Measurements from ENCODE around the gene RBM44. TPM values are rescaled to one million over a fixed set of nuclear protein-coding genes. Genes with fewer than 3 reads are reported as not detected.
"Not testable (repeated sequence)": the region's sequence is repeated elsewhere in the genome, so short reads cannot be mapped to it uniquely, and the experiment has no call there.

RBM44 gene
- total RNA-seq, 2 experiments from 2014 or later: 2.8 to 2.9 TPM

- H3K27ac ChIP-seq (ENCODE audit: low read depth in 1 of 2, low read length in 2 of 2): no peak overlapping the region
- POLR2A ChIA-PET: no interaction called here
- Mint-ChIP-seq H3K9me3 (no peaks in the 10 kb centered on the region), H3K36me3 (ENCODE audit: low read depth) (peaks cover 96% of the 10 kb centered on the region), H3K4me3 (no peak overlapping the region), H3K27me3 (no peaks in the 10 kb centered on the region), H3K4me1 (ENCODE audit: low read depth) (peaks cover 12% of the 10 kb centered on the region), H3K27ac (peak overlapping the region; percentile 30)
- intact Hi-C loops (cut with DNase I, micrococcal nuclease): no loop called here
- CTCF ChIA-PET: interaction anchor here (1.8 kb wide), 1 partner anchor 87 kb away, joined by 5 read pairs; no protein-coding TSS in a partner anchor
- H3K4me1 ChIP-seq (ENCODE audit: insufficient read depth, low read length): no peaks in the 10 kb centered on the region
- ATAC-seq (ENCODE audit: poor library complexity) (no peak), DNase-seq (no peak)
- no peaks in the 10 kb centered on the region for H3K27me3 ChIP-seq (ENCODE audit: control insufficient read depth in 1 of 2, insufficient read depth in 2 of 2, low read length in 2 of 2)
- H3K4me3 ChIP-seq (ENCODE audit: low read length): no peak overlapping the region
- H3K9me3 ChIP-seq (ENCODE audit: control insufficient read depth in 1 of 2, insufficient read depth in 1 of 2, low read length in 2 of 2): no peaks in the 10 kb centered on the region
- H3K36me3 ChIP-seq (ENCODE audit: insufficient read depth, low read length): peaks cover 85% of the 10 kb centered on the region
- no peak for TF ChIP-seq CTCF (IDR thresholded peaks at IDR 0.05)
Observed at GRCh38 chr2:237760506-237761502, 37.8 kb upstream of the RBM44 start.

DNA sequence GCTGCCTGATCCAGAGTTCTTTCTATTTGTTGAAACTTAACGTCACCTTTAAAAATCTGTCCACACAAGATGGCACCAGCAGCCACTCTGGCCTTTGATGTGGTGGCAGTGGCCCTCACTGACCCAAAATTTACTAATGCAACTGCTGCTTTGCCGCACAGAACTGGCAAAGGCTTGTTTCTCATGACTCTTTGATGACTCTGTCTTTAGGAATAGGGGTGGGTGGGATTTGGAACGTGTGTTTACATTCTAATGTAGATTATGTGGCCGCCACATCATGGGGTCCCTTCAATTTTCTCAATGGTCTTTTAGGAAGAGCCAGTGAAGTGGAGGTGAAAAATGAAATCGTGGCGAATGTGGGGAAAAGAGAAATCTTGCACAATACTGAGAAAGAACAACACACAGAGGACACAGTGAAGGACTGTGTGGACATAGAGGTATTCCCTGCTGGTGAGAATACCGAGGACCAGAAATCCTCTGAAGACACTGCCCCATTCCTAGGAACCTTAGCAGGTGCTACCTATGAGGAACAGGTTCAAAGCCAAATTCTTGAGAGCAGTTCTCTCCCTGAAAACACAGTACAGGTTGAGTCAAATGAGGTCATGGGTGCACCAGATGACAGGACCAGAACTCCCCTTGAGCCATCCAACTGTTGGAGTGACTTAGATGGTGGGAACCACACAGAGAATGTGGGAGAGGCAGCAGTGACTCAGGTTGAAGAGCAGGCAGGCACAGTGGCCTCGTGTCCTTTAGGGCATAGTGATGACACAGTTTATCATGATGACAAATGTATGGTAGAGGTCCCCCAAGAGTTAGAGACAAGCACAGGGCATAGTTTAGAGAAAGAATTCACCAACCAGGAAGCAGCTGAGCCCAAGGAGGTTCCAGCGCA is 36.0 kb upstream of the RBM44 start:
- Mint-ChIP-seq H3K36me3 (ENCODE audit: low read depth) (peaks cover 96% of the 10 kb centered on the region), H3K27ac (peak overlapping the region; percentile 53), H3K4me1 (ENCODE audit: low read depth) (peaks cover 13% of the 10 kb centered on the region)
- H3K27me3 Mint-ChIP-seq; H3K4me1 ChIP-seq (ENCODE audit: insufficient read depth, low read length); ATAC-seq (ENCODE audit: poor library complexity); H3K4me3 Mint-ChIP-seq; H3K4me3 ChIP-seq (ENCODE audit: low read length); intact Hi-C loops (cut with DNase I, micrococcal nuclease); POLR2A ChIA-PET; H3K27me3 ChIP-seq (ENCODE audit: control insufficient read depth in 1 of 2, insufficient read depth in 2 of 2, low read length in 2 of 2); H3K9me3 Mint-ChIP-seq; H3K9me3 ChIP-seq (ENCODE audit: control insufficient read depth in 1 of 2, insufficient read depth in 1 of 2, low read length in 2 of 2); H3K27ac ChIP-seq (ENCODE audit: low read depth in 1 of 2, low read length in 2 of 2); DNase-seq: not testable (repeated sequence)
- H3K36me3 ChIP-seq (ENCODE audit: insufficient read depth, low read length): peaks cover 81% of the 10 kb centered on the region
- CTCF ChIA-PET: interaction anchor here (1.8 kb wide), 1 partner anchor 89 kb away, joined by 5 read pairs; no protein-coding TSS in a partner anchor

GRCh38 chr2:237763812-237764211 is 34.8 kb upstream of the RBM44 start:
- no peak overlapping the region for H3K4me3 ChIP-seq (ENCODE audit: low read length)
- Mint-ChIP-seq H3K4me1 (ENCODE audit: low read depth) (peaks cover 13% of the 10 kb centered on the region), H3K27me3 (no peaks in the 10 kb centered on the region), H3K4me3 (no peak overlapping the region), H3K9me3 (no peaks in the 10 kb centered on the region), H3K36me3 (ENCODE audit: low read depth) (peaks cover 95% of the 10 kb centered on the region), H3K27ac (peak overlapping the region; percentile 53)
- peaks cover 72% of the 10 kb centered on the region for H3K36me3 ChIP-seq (ENCODE audit: insufficient read depth, low read length)
- intact Hi-C loops (cut with DNase I, micrococcal nuclease): no loop called here
- DNase-seq (no peak), ATAC-seq (ENCODE audit: poor library complexity) (no peak)
- no peaks in the 10 kb centered on the region for H3K27me3 ChIP-seq (ENCODE audit: control insufficient read depth in 1 of 2, insufficient read depth in 2 of 2, low read length in 2 of 2)
- ChIA-PET POLR2A (no interaction called here), CTCF (no interaction called here)
- TF ChIP-seq CTCF (IDR thresholded peaks at IDR 0.05): no peak
- no peaks in the 10 kb centered on the region for H3K9me3 ChIP-seq (ENCODE audit: control insufficient read depth in 1 of 2, insufficient read depth in 1 of 2, low read length in 2 of 2)
- no peaks in the 10 kb centered on the region for H3K4me1 ChIP-seq (ENCODE audit: insufficient read depth, low read length)
- H3K27ac ChIP-seq (ENCODE audit: low read depth in 1 of 2, low read length in 2 of 2): no peak overlapping the region

GRCh38 chr2:237765122-237765521 is 33.5 kb upstream of the RBM44 start:
- peaks cover 73% of the 10 kb centered on the region for H3K36me3 ChIP-seq (ENCODE audit: insufficient read depth, low read length)
- H3K4me1 ChIP-seq (ENCODE audit: insufficient read depth, low read length); POLR2A ChIA-PET; H3K9me3 Mint-ChIP-seq; H3K27ac ChIP-seq (ENCODE audit: low read depth in 1 of 2, low read length in 2 of 2); H3K27ac Mint-ChIP-seq; H3K9me3 ChIP-seq (ENCODE audit: control insufficient read depth in 1 of 2, insufficient read depth in 1 of 2, low read length in 2 of 2); intact Hi-C loops (cut with DNase I, micrococcal nuclease); H3K4me3 Mint-ChIP-seq; H3K4me3 ChIP-seq (ENCODE audit: low read length); ATAC-seq (ENCODE audit: poor library complexity); DNase-seq; H3K27me3 Mint-ChIP-seq; H3K27me3 ChIP-seq (ENCODE audit: control insufficient read depth in 1 of 2, insufficient read depth in 2 of 2, low read length in 2 of 2): not testable (repeated sequence)
- H3K36me3 Mint-ChIP-seq (ENCODE audit: low read depth): peaks cover 95% of the 10 kb centered on the region
- peaks cover 13% of the 10 kb centered on the region for H3K4me1 Mint-ChIP-seq (ENCODE audit: low read depth)
- CTCF ChIA-PET: interaction anchor here (0.6 to 1.0 kb wide), 3 partner anchors 48 to 253 kb away, joined by 3 to 4 read pairs (median 4); no protein-coding TSS in a partner anchor
